Measurements from ENCODE around the gene SPRY2. TPM values are rescaled to one million over a fixed set of nuclear protein-coding genes. Genes with fewer than 3 reads are reported as not detected.

The SPRY2 gene
- total and polyA plus RNA-seq, 2 donors (not counting 3 experiments of a cell fraction or from before 2014, with no cell fraction given): 26.2 to 52.3 TPM

GRCh38 chr13:80359778-80360452 is 19.0 kb upstream of the SPRY2 start:
- TF ChIP-seq EZH2 (IDR thresholded peaks at IDR 0.05; ENCODE audit: borderline replicate concordance, low read depth, low read length, severe bottlenecking): no peak
- TF ChIP-seq POLR2A (IDR thresholded peaks at IDR 0.05; ENCODE audit: low read depth, low read length): no peak
- no peak for TF ChIP-seq POLR2AphosphoS5 (IDR thresholded peaks at IDR 0.05; ENCODE audit: insufficient read depth, low read depth, low read length)
- TF ChIP-seq CTCF (IDR thresholded peaks at IDR 0.05; ENCODE audit: extremely low read depth in 1 of 2, insufficient read depth in 1 of 2, low read depth in 1 of 2, low read length in 2 of 2): no peak
- peak; percentile 37 for FAIRE-seq
- intact Hi-C loops (cut with micrococcal nuclease): loop anchor here (1.0 to 5.0 kb wide), 5 partner anchors 19 to 728 kb away; partner anchors contain the start of gene SPRY2
- no peaks in the 10 kb centered on the region for H3K9me3 ChIP-seq (replicated peaks; ENCODE audit: control insufficient read depth, insufficient read depth, low read length)
- no peak overlapping the region for H3K4me3 ChIP-seq (replicated peaks in 1 of 3; ENCODE audit: insufficient read depth in 1 of 3, low read depth in 1 of 3, low read length in 3 of 3)
- no TSS peak for BruUV-seq (replicated peaks)
- peaks cover 5% of the 10 kb centered on the region for H3K4me1 ChIP-seq (ENCODE audit: control insufficient read depth, extremely low read depth, insufficient read depth, low read length)
- no peaks in the 10 kb centered on the region for H3K79me2 ChIP-seq (ENCODE audit: control insufficient read depth, insufficient read depth, low read length)
- ChIA-PET POLR2A (interaction anchor here (0.6 to 1.1 kb wide), 3 partner anchors 19 to 423 kb away, joined by 3 to 5 read pairs (median 4); partner anchors contain the start of gene SPRY2), CTCF (interaction anchor here (0.6 to 3.7 kb wide), 20 partner anchors 10 to 818 kb away, joined by 3 to 45 read pairs (median 4); partner anchors contain the start of gene SPRY2)
- H2AFZ ChIP-seq (ENCODE audit: low read depth, low read length): no peak overlapping the region
- H3K9me1 ChIP-seq (replicated peaks; ENCODE audit: control insufficient read depth, extremely low read depth, insufficient read depth, low read length): no peaks in the 10 kb centered on the region
- no peak overlapping the region for H3K4me2 ChIP-seq (ENCODE audit: insufficient read depth, low read length)
- no peaks in the 10 kb centered on the region for H3K27me3 ChIP-seq (ENCODE audit: control insufficient read depth in 2 of 2, insufficient read depth in 2 of 2, low read length in 2 of 2)
- H3K36me3 ChIP-seq (ENCODE audit: control insufficient read depth in 2 of 2, extremely low read depth in 1 of 2, insufficient read depth in 2 of 2, low read length in 2 of 2): no peaks in the 10 kb centered on the region
- no peak overlapping the region for H3K9ac ChIP-seq (replicated peaks; ENCODE audit: extremely low read depth, insufficient read depth, low read length)
- H4K20me1 ChIP-seq (replicated peaks; ENCODE audit: control insufficient read depth, extremely low read depth, insufficient read depth, low read length): no peaks in the 10 kb centered on the region
- peak; percentile 72 for DNase-seq (ENCODE audit: low read depth, low spot score)
- dilution Hi-C loops (cut with MboI; ENCODE audit: extremely low pct_ligation_motif_present, low sequenced_read_pairs): no loop called here
- no peak overlapping the region for H3K27ac ChIP-seq (ENCODE audit: insufficient read depth, low read depth, low read length)

- no peak overlapping the region for H3K4me3 ChIP-seq (replicated peaks in 1 of 3; ENCODE audit: insufficient read depth in 1 of 3, low read depth in 1 of 3, low read length in 3 of 3)
- CTCF ChIA-PET: interaction anchor here (0.6 to 3.7 kb wide), 16 partner anchors 17 to 810 kb away, joined by 3 to 45 read pairs (median 4); partner anchors contain the start of gene SPRY2
- no peak overlapping the region for H3K4me2 ChIP-seq (ENCODE audit: insufficient read depth, low read length)
- no TSS peak for BruUV-seq (replicated peaks)
- no peak overlapping the region for H3K9ac ChIP-seq (replicated peaks; ENCODE audit: extremely low read depth, insufficient read depth, low read length)
- DNase-seq (ENCODE audit: low read depth, low spot score) (no peak), FAIRE-seq (no peak)
- H3K79me2 ChIP-seq (ENCODE audit: control insufficient read depth, insufficient read depth, low read length): no peaks in the 10 kb centered on the region
- H3K27ac ChIP-seq (ENCODE audit: insufficient read depth, low read depth, low read length): no peak overlapping the region
- H3K4me1 ChIP-seq (ENCODE audit: control insufficient read depth, extremely low read depth, insufficient read depth, low read length): peaks cover 5% of the 10 kb centered on the region
- no peaks in the 10 kb centered on the region for H3K27me3 ChIP-seq (ENCODE audit: control insufficient read depth in 2 of 2, insufficient read depth in 2 of 2, low read length in 2 of 2)
- no peaks in the 10 kb centered on the region for H3K9me1 ChIP-seq (replicated peaks; ENCODE audit: control insufficient read depth, extremely low read depth, insufficient read depth, low read length)
- dilution Hi-C loops (cut with MboI; ENCODE audit: extremely low pct_ligation_motif_present, low sequenced_read_pairs): no loop called here
- POLR2A ChIA-PET: interaction anchor here (0.6 to 1.1 kb wide), 3 partner anchors 18 to 423 kb away, joined by 3 to 5 read pairs (median 4); partner anchors contain the start of gene SPRY2
- intact Hi-C loops (cut with micrococcal nuclease): no loop called here
- no peak overlapping the region for H2AFZ ChIP-seq (ENCODE audit: low read depth, low read length)
- no peak for TF ChIP-seq CTCF (IDR thresholded peaks at IDR 0.05; ENCODE audit: extremely low read depth in 1 of 2, insufficient read depth in 1 of 2, low read depth in 1 of 2, low read length in 2 of 2)
- TF ChIP-seq MYC (IDR thresholded peaks at IDR 0.05; ENCODE audit: low read depth, low read length): no peak
- TF ChIP-seq, protein P1, sequence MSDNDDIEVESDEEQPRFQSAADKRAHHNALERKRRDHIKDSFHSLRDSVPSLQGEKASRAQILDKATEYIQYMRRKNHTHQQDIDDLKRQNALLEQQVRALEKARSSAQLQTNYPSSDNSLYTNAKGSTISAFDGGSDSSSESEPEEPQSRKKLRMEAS (IDR thresholded peaks at IDR 0.05; ENCODE audit: insufficient read depth, insufficient read length): no peak
- TF ChIP-seq POLR2AphosphoS5 (IDR thresholded peaks at IDR 0.05; ENCODE audit: insufficient read depth, low read depth, low read length): no peak
- TF ChIP-seq GATA2 (IDR thresholded peaks at IDR 0.05; ENCODE audit: insufficient read depth, insufficient read length, low read depth, low read length): no peak
- no peak for TF ChIP-seq JUN (IDR thresholded peaks at IDR 0.05; ENCODE audit: borderline replicate concordance, insufficient read depth, insufficient read length, low read depth)
- TF ChIP-seq FOS (IDR thresholded peaks at IDR 0.05; ENCODE audit: borderline replicate concordance, insufficient read depth, low read length): no peak
- no peak for TF ChIP-seq POLR2A (IDR thresholded peaks at IDR 0.05; ENCODE audit: low read depth, low read length)
- no peak for TF ChIP-seq EZH2 (IDR thresholded peaks at IDR 0.05; ENCODE audit: borderline replicate concordance, low read depth, low read length, severe bottlenecking)
- H4K20me1 ChIP-seq (replicated peaks; ENCODE audit: control insufficient read depth, extremely low read depth, insufficient read depth, low read length): no peaks in the 10 kb centered on the region
- no peaks in the 10 kb centered on the region for H3K9me3 ChIP-seq (replicated peaks; ENCODE audit: control insufficient read depth, insufficient read depth, low read length)
- H3K36me3 ChIP-seq (ENCODE audit: control insufficient read depth in 2 of 2, extremely low read depth in 1 of 2, insufficient read depth in 2 of 2, low read length in 2 of 2): no peaks in the 10 kb centered on the region
Observed at GRCh38 chr13:80359414-80359777, 18.5 kb upstream of the SPRY2 start.
